ENCODE measurements around the gene VPREB3. TPM values are rescaled to one million over a fixed set of nuclear protein-coding genes. Genes with fewer than 3 reads are reported as not detected.
"Not testable (repeated sequence)": the region's sequence is repeated elsewhere in the genome, so short reads cannot be mapped to it uniquely, and the experiment has no call there.

Gene VPREB3
- total RNA-seq, 2 experiments from 2014 or later = not detected

GRCh38 chr22:23752090-23752691 lies 2.0 kb downstream of the VPREB3 start:
- Mint-ChIP-seq H3K36me3 (peaks cover 1% of the 10 kb centered on the region), H3K27ac (peak overlapping the region; percentile 78), H3K4me1 (peaks cover 15% of the 10 kb centered on the region), H3K4me3 (peak overlapping the region; percentile 70), H3K9me3 (no peaks in the 10 kb centered on the region), H3K27me3 (peaks cover 2% of the 10 kb centered on the region)
- no peak for ATAC-seq (ENCODE audit: low read depth)
- DNase-seq = no peak
- POLR2A ChIA-PET = interaction anchor here (0.7 to 2.3 kb wide), 6 partner anchors 11 to 47 kb away, joined by 3 to 16 read pairs (median 4); partner anchors contain the start of gene C22orf15

DNA sequence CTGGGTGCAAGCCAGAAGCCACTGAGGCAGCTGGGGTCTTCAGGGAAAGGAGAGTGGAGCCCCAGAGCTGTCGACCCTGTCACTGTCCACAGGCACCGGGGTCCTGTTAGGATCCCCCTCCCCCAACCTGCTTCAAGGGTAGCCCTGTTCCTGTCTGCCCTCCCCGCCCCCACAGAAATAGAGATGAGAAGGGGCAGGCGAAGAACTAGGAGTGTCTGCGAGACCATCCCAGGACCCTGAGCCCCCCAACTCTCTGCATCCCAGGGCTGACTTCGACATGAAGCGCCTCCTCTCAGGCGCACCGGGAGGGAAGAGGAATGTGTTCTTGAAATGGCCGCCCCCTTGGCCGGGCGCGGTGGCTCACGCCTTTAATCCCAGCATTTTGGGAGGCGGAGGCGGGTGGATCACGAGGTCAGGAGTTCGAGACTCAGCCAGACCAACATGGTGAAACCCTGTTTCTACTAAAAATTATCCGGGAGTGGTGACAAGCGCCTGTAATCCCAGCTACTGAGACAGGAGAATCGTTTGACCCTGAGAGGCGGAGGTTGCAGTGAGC lies 2.7 kb downstream of the VPREB3 start:
- Mint-ChIP-seq H3K27me3 (peaks cover 2% of the 10 kb centered on the region), H3K9me3 (no peaks in the 10 kb centered on the region), H3K4me1 (peaks cover 12% of the 10 kb centered on the region), H3K4me3 (peak overlapping the region; percentile 83), H3K36me3 (peaks cover 1% of the 10 kb centered on the region), H3K27ac (peak overlapping the region; percentile 79)
- DNase-seq (no peak), ATAC-seq (ENCODE audit: low read depth) (peak; percentile 35)
- POLR2A ChIA-PET = interaction anchor here (0.6 to 2.3 kb wide), 11 partner anchors 9 to 129 kb away, joined by 3 to 16 read pairs (median 4); partner anchors contain the start of genes C22orf15 and SLC2A11

- peaks cover 1% of the 10 kb centered on the region for H3K9me3 Mint-ChIP-seq
- POLR2A ChIA-PET = interaction anchor here (0.6 to 2.3 kb wide), 16 partner anchors 8 to 128 kb away, joined by 3 to 16 read pairs (median 4); partner anchors contain the start of genes C22orf15 and SLC2A11
- DNase-seq (peak; percentile 95), ATAC-seq (ENCODE audit: low read depth) (peak; percentile 99)
- peaks cover 2% of the 10 kb centered on the region for H3K36me3 Mint-ChIP-seq
- H3K4me1 Mint-ChIP-seq = peaks cover 12% of the 10 kb centered on the region
- no peaks in the 10 kb centered on the region for H3K27me3 Mint-ChIP-seq
- H3K4me3 Mint-ChIP-seq = peak within 1 kb of the TSS; percentile 83
- H3K27ac Mint-ChIP-seq = peak within 1 kb of the TSS; percentile 79
These were observed 3.3 kb downstream of the VPREB3 start, which contains the start of gene ZNF70 for GRCh38 chr22:23750714-23751440. Gene ZNF70, minus strand, starts transcription at chr22:23751112. Its CDS starts 5,972 bp downstream, at chr22:23745140.

- H3K36me3 Mint-ChIP-seq = peaks cover 5% of the 10 kb centered on the region
- peak overlapping the region; percentile 77 for H3K27ac Mint-ChIP-seq
- ATAC-seq (ENCODE audit: low read depth) (no peak), DNase-seq (no peak)
- POLR2A ChIA-PET = interaction anchor here (0.6 to 2.3 kb wide), 13 partner anchors 8 to 127 kb away, joined by 3 to 16 read pairs (median 4); partner anchors contain the start of gene SLC2A11
- peaks cover 12% of the 10 kb centered on the region for H3K4me1 Mint-ChIP-seq
- H3K9me3 Mint-ChIP-seq = peaks cover 2% of the 10 kb centered on the region
- H3K27me3 Mint-ChIP-seq = no peaks in the 10 kb centered on the region
- H3K4me3 Mint-ChIP-seq = peak overlapping the region; percentile 82
These were observed 3.9 kb downstream of the VPREB3 start for GRCh38 chr22:23750367-23750713.

- no peaks in the 10 kb centered on the region for H3K27me3 Mint-ChIP-seq
- ATAC-seq (ENCODE audit: low read depth) (no peak), DNase-seq (no peak)
- H3K27ac Mint-ChIP-seq = no peak overlapping the region
- H3K36me3 Mint-ChIP-seq = peaks cover 9% of the 10 kb centered on the region
- H3K4me1 Mint-ChIP-seq = peaks cover 12% of the 10 kb centered on the region
- POLR2A ChIA-PET = interaction anchor here (1.1 to 1.7 kb wide), 2 partner anchors 8 to 16 kb away, joined by 4 to 5 read pairs; no protein-coding TSS in a partner anchor
- H3K4me3 Mint-ChIP-seq = peak overlapping the region; percentile 82
- peaks cover 2% of the 10 kb centered on the region for H3K9me3 Mint-ChIP-seq
These were observed 4.4 kb downstream of the VPREB3 start for GRCh38 chr22:23749841-23750301.

- peaks cover 7% of the 10 kb centered on the region for H3K9me3 Mint-ChIP-seq
- peaks cover 22% of the 10 kb centered on the region for H3K36me3 Mint-ChIP-seq
- POLR2A ChIA-PET = no interaction called here
- ATAC-seq (ENCODE audit: low read depth) = no peak
- H3K27me3 Mint-ChIP-seq = no peaks in the 10 kb centered on the region
- H3K4me3 Mint-ChIP-seq = no peak overlapping the region
- no peak for DNase-seq
- H3K4me1 Mint-ChIP-seq = peaks cover 12% of the 10 kb centered on the region
- no peak overlapping the region for H3K27ac Mint-ChIP-seq
These were observed 8.4 kb downstream of the VPREB3 start for GRCh38 chr22:23745791-23746190.

DNA sequence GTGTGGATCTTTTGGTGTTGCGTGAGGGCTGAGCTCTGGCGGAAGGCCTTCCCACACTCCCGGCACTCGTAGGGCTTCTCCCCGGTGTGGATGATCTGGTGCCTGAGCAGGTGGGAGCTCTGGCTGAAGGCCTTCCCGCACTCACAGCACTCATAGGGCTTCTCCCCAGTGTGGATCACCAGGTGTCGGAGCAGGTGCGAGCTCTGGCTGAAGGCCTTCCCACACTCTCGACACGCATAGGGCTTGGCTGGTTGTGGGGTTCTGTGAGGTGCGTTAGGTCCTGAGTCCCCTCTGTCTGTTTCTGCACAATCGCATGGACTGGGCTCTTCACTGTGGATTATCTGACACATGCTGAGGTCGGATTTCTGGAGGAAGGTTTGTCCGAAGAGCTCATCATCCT lies 9.7 kb downstream of the VPREB3 start:
- no peak for DNase-seq
- H3K27ac Mint-ChIP-seq = no peak overlapping the region
- H3K36me3 Mint-ChIP-seq = peaks cover 21% of the 10 kb centered on the region
- H3K4me3 Mint-ChIP-seq = no peak overlapping the region
- ATAC-seq (ENCODE audit: low read depth) = no peak
- H3K27me3 Mint-ChIP-seq = no peaks in the 10 kb centered on the region
- POLR2A ChIA-PET = no interaction called here
- peaks cover 7% of the 10 kb centered on the region for H3K9me3 Mint-ChIP-seq
- peaks cover 3% of the 10 kb centered on the region for H3K4me1 Mint-ChIP-seq

GRCh38 chr22:23744001-23744400 lies 10.2 kb downstream of the VPREB3 start:
- DNase-seq (no peak), ATAC-seq (ENCODE audit: low read depth) (no peak)
- peaks cover 21% of the 10 kb centered on the region for H3K36me3 Mint-ChIP-seq
- H3K9me3 Mint-ChIP-seq = peaks cover 7% of the 10 kb centered on the region
- H3K4me3 Mint-ChIP-seq = no peak overlapping the region
- peaks cover 3% of the 10 kb centered on the region for H3K4me1 Mint-ChIP-seq
- H3K27ac Mint-ChIP-seq = no peak overlapping the region
- POLR2A ChIA-PET = no interaction called here
- H3K27me3 Mint-ChIP-seq = no peaks in the 10 kb centered on the region

GRCh38 chr22:23743303-23743705 lies 10.9 kb downstream of the VPREB3 start:
- H3K27ac Mint-ChIP-seq = no peak overlapping the region
- peaks cover 7% of the 10 kb centered on the region for H3K9me3 Mint-ChIP-seq
- H3K27me3 Mint-ChIP-seq = no peaks in the 10 kb centered on the region
- ATAC-seq (ENCODE audit: low read depth) (no peak), DNase-seq (no peak)
- peaks cover 21% of the 10 kb centered on the region for H3K36me3 Mint-ChIP-seq
- POLR2A ChIA-PET = interaction anchor here (1.4 kb wide), 1 partner anchor 8 kb away, joined by 3 read pairs; the partner anchor contains the start of gene ZNF70
- H3K4me3 Mint-ChIP-seq = no peak overlapping the region
- H3K4me1 Mint-ChIP-seq = peaks cover 6% of the 10 kb centered on the region

- peaks cover 6% of the 10 kb centered on the region for H3K4me1 Mint-ChIP-seq
- H3K27ac Mint-ChIP-seq = no peak overlapping the region
- no peak for ATAC-seq (ENCODE audit: low read depth)
- H3K9me3 Mint-ChIP-seq = peaks cover 7% of the 10 kb centered on the region
- POLR2A ChIA-PET = interaction anchor here (1.4 kb wide), 1 partner anchor 8 kb away, joined by 3 read pairs; the partner anchor contains the start of gene ZNF70
- no peak overlapping the region for H3K4me3 Mint-ChIP-seq
- H3K27me3 Mint-ChIP-seq = no peaks in the 10 kb centered on the region
- DNase-seq = no peak
- H3K36me3 Mint-ChIP-seq = peaks cover 21% of the 10 kb centered on the region
These were observed 11.5 kb downstream of the VPREB3 start for GRCh38 chr22:23742505-23743264.

DNA sequence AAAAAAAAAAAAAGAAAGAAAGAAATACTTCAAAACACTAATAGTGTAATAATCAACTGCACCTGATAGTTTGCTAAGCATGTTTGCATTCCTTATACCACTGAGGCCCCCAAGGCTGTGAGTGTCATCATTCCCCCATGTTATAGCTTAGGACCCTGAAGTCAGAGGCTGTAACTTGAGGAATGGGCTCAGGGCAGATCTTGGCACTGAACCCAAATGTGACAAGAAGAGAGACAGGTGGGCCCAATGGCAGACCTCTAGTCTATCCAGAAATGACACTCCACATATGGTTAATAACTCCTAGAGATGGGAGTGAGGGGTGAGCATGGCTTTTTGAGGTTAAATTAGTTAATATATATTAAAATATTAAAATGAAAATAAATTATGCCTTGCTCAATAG lies 16.5 kb downstream of the VPREB3 start:
- Mint-ChIP-seq H3K4me3 (no peak overlapping the region), H3K4me1 (peaks cover 9% of the 10 kb centered on the region), H3K27ac (no peak overlapping the region), H3K27me3 (peaks cover 2% of the 10 kb centered on the region), H3K36me3 (no peaks in the 10 kb centered on the region), H3K9me3 (no peaks in the 10 kb centered on the region)
- ATAC-seq (ENCODE audit: low read depth) (no peak), DNase-seq (no peak)
- POLR2A ChIA-PET = interaction anchor here (0.7 to 0.9 kb wide), 3 partner anchors 13 to 101 kb away, joined by 3 to 6 read pairs (median 3); partner anchors contain the start of genes DERL3 and ZNF70

- DNase-seq; H3K36me3 Mint-ChIP-seq; H3K4me1 Mint-ChIP-seq; H3K27ac Mint-ChIP-seq; ATAC-seq (ENCODE audit: low read depth); POLR2A ChIA-PET; H3K9me3 Mint-ChIP-seq; H3K4me3 Mint-ChIP-seq: not testable (repeated sequence)
- peaks cover 25% of the 10 kb centered on the region for H3K27me3 Mint-ChIP-seq
These were observed 26.1 kb downstream of the VPREB3 start for GRCh38 chr22:23728108-23728507.

DNA sequence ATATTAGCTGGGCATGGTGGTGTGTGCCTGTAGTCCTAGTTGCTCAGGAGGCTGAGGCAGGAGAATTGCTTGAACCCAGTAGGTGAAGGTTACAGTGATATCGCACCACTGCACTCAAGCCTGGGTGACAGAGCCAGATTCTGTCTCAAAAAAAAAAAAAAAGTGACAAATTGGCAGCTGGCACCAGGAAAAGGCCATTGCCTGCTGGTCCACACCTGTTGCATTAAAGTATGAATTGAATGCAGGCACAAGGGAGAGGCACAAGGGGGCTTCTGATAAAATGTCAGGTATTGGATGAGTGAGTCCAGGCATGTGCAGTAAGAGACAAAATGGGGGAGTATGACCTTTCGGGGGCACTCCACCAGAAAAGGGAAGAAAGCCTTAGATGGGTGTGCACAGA lies 31.5 kb downstream of the VPREB3 start:
- no peak overlapping the region for H3K4me3 Mint-ChIP-seq
- no peaks in the 10 kb centered on the region for H3K4me1 Mint-ChIP-seq
- peaks cover 9% of the 10 kb centered on the region for H3K27me3 Mint-ChIP-seq
- no peaks in the 10 kb centered on the region for H3K36me3 Mint-ChIP-seq
- H3K27ac Mint-ChIP-seq = no peak overlapping the region
- no peaks in the 10 kb centered on the region for H3K9me3 Mint-ChIP-seq
- DNase-seq (no peak), ATAC-seq (ENCODE audit: low read depth) (no peak)
- POLR2A ChIA-PET = no interaction called here

All from activated naive CD8-positive, alpha-beta T cell treated with anti-CD3 and anti-CD28 coated beads, Interleukin-2, amount 10 ng/mL, durations not matched to agents 7 days and 5 days (primary cell).